Measurements from ENCODE around the gene RFPL4AL1.
A peak's percentile ranks its signal among the peaks of the same experiment; 100 is the strongest.

The RFPL4AL1 gene

DNA sequence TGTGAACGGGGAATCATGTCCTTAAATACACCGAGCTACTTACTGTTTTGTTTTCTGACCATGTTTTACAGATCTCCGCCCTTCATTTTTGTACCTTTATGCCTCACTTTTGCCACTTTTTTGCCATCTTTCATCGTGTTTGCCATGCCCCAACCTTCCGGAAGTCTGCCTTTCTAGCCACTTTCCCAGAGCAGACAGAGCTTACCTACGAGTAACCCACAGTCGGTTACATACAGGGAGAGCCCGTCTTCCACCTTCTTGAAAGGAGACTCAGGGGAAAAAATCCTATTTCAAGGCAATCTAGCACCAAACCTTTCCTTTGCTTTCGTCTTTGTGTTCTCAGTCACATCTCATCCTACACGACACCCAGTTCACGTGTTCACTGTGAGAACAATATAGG, 26.1 kb downstream of the RFPL4AL1 start:
- no peak for ATAC-seq
- TF ChIP-seq TOX (CRISPR knock-in tag; IDR thresholded peaks at IDR 0.05; ENCODE audit: borderline replicate concordance): no peak
- TF ChIP-seq PPARA (CRISPR knock-in tag; IDR thresholded peaks at IDR 0.05; ENCODE audit: borderline replicate concordance): no peak
- no peak for TF ChIP-seq ZNF70 (CRISPR knock-in tag; IDR thresholded peaks at IDR 0.05)
- no peak for TF ChIP-seq RARB (CRISPR knock-in tag; IDR thresholded peaks at IDR 0.05)
- no peak for TF ChIP-seq OSR1 (CRISPR knock-in tag; IDR thresholded peaks at IDR 0.05)
- no peak for TF ChIP-seq ZNF8 (CRISPR knock-in tag; IDR thresholded peaks at IDR 0.05)
- TF ChIP-seq, protein P1, sequence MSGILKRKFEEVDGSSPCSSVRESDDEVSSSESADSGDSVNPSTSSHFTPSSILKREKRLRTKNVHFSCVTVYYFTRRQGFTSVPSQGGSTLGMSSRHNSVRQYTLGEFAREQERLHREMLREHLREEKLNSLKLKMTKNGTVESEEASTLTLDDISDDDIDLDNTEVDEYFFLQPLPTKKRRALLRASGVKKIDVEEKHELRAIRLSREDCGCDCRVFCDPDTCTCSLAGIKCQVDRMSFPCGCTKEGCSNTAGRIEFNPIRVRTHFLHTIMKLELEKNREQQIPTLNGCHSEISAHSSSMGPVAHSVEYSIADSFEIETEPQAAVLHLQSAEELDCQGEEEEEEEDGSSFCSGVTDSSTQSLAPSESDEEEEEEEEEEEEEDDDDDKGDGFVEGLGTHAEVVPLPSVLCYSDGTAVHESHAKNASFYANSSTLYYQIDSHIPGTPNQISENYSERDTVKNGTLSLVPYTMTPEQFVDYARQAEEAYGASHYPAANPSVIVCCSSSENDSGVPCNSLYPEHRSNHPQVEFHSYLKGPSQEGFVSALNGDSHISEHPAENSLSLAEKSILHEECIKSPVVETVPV (CRISPR knock-in tag; IDR thresholded peaks at IDR 0.05): no peak
- no peak for TF ChIP-seq ESRRG (CRISPR knock-in tag; IDR thresholded peaks at IDR 0.05)
- TF ChIP-seq GLIS3 (CRISPR knock-in tag; IDR thresholded peaks at IDR 0.05): no peak
- TF ChIP-seq ZNF565 (CRISPR knock-in tag; conservative IDR thresholded peaks at IDR 0.05; ENCODE audit: low read depth): no peak
- no peak for TF ChIP-seq SNAI2 (CRISPR knock-in tag; IDR thresholded peaks at IDR 0.05)
- no peak for TF ChIP-seq ZFP3 (CRISPR knock-in tag; IDR thresholded peaks at IDR 0.05)
- no peak for TF ChIP-seq BACH2 (CRISPR knock-in tag; IDR thresholded peaks at IDR 0.05; ENCODE audit: borderline replicate concordance)
- no peak for TF ChIP-seq ARNTL (CRISPR knock-in tag; IDR thresholded peaks at IDR 0.05; ENCODE audit: borderline replicate concordance, low read depth)
- no peak for TF ChIP-seq CSDC2 (CRISPR knock-in tag; IDR thresholded peaks at IDR 0.05)

DNA sequence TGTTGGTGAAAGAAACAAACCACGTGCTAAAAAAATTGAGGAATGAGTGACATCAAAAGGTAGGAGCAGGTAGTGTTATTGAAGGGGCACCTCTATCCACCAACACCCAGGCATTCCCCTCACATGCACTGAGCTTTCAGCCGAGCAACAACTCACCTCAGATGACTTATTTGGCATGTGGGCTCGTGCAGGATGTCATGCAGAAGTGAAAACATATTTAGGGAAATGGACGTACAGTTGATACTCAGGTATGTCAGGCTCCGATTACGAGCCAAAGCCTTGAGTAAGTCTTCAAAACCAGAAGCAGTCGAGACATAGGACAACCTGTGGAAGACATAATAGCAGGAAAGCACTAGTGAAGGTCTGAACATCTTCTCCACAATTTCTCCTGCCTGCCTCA, 32.5 kb downstream of the RFPL4AL1 start:
- no peak for ATAC-seq

DNA sequence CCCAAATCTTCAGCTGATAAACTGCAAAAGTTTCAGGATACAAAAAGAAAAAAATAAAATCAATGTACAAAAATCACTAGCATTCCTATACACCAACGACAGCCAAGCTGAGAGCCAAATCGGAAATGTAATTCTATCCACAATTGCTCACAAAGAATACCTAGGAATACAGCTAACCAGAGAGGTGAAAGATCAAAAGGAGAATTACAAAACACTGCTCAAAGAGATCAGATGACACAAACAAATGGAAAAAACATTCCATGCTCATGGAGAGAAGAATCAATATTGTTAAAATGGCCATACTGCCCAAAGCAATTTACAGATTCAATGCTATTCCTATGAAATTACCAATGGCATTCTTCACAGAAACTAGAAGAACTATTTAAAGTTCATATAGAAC, 33.4 kb downstream of the RFPL4AL1 start:
- no peak for TF ChIP-seq PPARA (CRISPR knock-in tag; IDR thresholded peaks at IDR 0.05; ENCODE audit: borderline replicate concordance)
- TF ChIP-seq CREB5 (CRISPR knock-in tag; IDR thresholded peaks at IDR 0.05; ENCODE audit: low read depth): no peak
- TF ChIP-seq TCF4 (CRISPR knock-in tag; IDR thresholded peaks at IDR 0.05; ENCODE audit: borderline replicate concordance): no peak
- ATAC-seq: no peak

More for the DNA sequence above, 32.5 kb downstream of the RFPL4AL1 start:
- TF ChIP-seq ZNF8 (CRISPR knock-in tag; IDR thresholded peaks at IDR 0.05) (no peak), OSR1 (CRISPR knock-in tag; IDR thresholded peaks at IDR 0.05) (no peak), ISL1 (CRISPR knock-in tag; IDR thresholded peaks at IDR 0.05) (no peak), TOX (CRISPR knock-in tag; IDR thresholded peaks at IDR 0.05; ENCODE audit: borderline replicate concordance) (no peak), POU6F1 (CRISPR knock-in tag; IDR thresholded peaks at IDR 0.05; ENCODE audit: borderline replicate concordance, low read depth) (no peak), PPARA (CRISPR knock-in tag; IDR thresholded peaks at IDR 0.05; ENCODE audit: borderline replicate concordance) (no peak), CREB5 (CRISPR knock-in tag; IDR thresholded peaks at IDR 0.05; ENCODE audit: low read depth) (no peak)

- TF ChIP-seq OSR1 (CRISPR knock-in tag; IDR thresholded peaks at IDR 0.05) (no peak), RARB (CRISPR knock-in tag; IDR thresholded peaks at IDR 0.05) (no peak), ZNF565 (CRISPR knock-in tag; conservative IDR thresholded peaks at IDR 0.05; ENCODE audit: low read depth) (no peak), ZNF70 (CRISPR knock-in tag; IDR thresholded peaks at IDR 0.05) (no peak), GLIS3 (CRISPR knock-in tag; IDR thresholded peaks at IDR 0.05) (no peak), CSDC2 (CRISPR knock-in tag; IDR thresholded peaks at IDR 0.05) (no peak), ISL1 (CRISPR knock-in tag; IDR thresholded peaks at IDR 0.05) (no peak)
- peak; percentile 95 for ATAC-seq
Measured at GRCh38 chr19:55809381-55810058, 40.6 kb downstream of the RFPL4AL1 start.

DNA sequence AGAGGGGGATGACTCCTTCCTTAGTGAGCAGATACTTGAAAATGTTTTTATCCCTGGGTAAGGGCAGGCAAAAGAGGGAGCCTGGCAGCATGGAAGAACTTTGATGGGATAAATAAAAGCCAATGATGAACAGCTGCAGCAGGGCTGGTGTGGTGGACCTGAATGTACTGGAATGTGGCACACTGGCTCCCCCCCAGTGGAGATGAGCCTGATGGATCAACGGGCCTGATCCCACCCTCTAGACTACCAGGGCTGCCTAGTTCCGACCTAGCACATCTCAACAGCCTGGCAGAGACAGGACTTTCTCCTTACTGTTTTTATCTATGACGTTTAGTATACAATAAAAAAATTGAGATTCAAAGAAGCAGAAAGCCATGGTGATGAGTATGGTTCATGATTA, 42.4 kb downstream of the RFPL4AL1 start:
- ATAC-seq: no peak
- no peak for TF ChIP-seq SNAI2 (CRISPR knock-in tag; IDR thresholded peaks at IDR 0.05)
- no peak for TF ChIP-seq TOX (CRISPR knock-in tag; IDR thresholded peaks at IDR 0.05; ENCODE audit: borderline replicate concordance)
- no peak for TF ChIP-seq OSR1 (CRISPR knock-in tag; IDR thresholded peaks at IDR 0.05)
- TF ChIP-seq, protein P2, sequence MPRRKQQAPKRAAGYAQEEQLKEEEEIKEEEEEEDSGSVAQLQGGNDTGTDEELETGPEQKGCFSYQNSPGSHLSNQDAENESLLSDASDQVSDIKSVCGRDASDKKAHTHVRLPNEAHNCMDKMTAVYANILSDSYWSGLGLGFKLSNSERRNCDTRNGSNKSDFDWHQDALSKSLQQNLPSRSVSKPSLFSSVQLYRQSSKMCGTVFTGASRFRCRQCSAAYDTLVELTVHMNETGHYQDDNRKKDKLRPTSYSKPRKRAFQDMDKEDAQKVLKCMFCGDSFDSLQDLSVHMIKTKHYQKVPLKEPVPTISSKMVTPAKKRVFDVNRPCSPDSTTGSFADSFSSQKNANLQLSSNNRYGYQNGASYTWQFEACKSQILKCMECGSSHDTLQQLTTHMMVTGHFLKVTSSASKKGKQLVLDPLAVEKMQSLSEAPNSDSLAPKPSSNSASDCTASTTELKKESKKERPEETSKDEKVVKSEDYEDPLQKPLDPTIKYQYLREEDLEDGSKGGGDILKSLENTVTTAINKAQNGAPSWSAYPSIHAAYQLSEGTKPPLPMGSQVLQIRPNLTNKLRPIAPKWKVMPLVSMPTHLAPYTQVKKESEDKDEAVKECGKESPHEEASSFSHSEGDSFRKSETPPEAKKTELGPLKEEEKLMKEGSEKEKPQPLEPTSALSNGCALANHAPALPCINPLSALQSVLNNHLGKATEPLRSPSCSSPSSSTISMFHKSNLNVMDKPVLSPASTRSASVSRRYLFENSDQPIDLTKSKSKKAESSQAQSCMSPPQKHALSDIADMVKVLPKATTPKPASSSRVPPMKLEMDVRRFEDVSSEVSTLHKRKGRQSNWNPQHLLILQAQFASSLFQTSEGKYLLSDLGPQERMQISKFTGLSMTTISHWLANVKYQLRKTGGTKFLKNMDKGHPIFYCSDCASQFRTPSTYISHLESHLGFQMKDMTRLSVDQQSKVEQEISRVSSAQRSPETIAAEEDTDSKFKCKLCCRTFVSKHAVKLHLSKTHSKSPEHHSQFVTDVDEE (CRISPR knock-in tag; IDR thresholded peaks at IDR 0.05): no peak
- TF ChIP-seq CREB5 (CRISPR knock-in tag; IDR thresholded peaks at IDR 0.05; ENCODE audit: low read depth): no peak
- TF ChIP-seq RARB (CRISPR knock-in tag; IDR thresholded peaks at IDR 0.05): no peak
